Keratinocyte (primary cell): ENCODE results near the gene LDAH. TPM values are rescaled to one million over a fixed set of nuclear protein-coding genes. Genes with fewer than 3 reads are reported as not detected.

Experiments
- DNase-seq: peaks from one replicate; pipeline ENCODE4 v3.0.0-alpha.2; 2011; ENCODE audit warnings: low read depth, missing footprints, low spot score
- FAIRE-seq: peaks from 2 replicates; lab custom pipeline; 2011; peaks lifted over from hg19 to GRCh38; lab: Jason Lieb, UNC
- H2AFZ ChIP-seq: 2 replicates; pipeline ENCODE4 v1.6.0; 2012; ENCODE audit warnings: low read length, control low read depth, inconsistent platforms; ENCODE audit not compliant: control insufficient read depth
- H3K27ac ChIP-seq: 2 replicates; pipeline ENCODE4 v1.5.1; 2011; ENCODE audit warnings: low read length; ENCODE audit not compliant: control insufficient read depth, insufficient read depth
- H3K27me3 ChIP-seq: 3 replicates; pipeline ENCODE4 v1.6.0; 2011; ENCODE audit warnings: low read length; ENCODE audit not compliant: control insufficient read depth, insufficient read depth; ENCODE audit errors: extremely low read depth
- H3K36me3 ChIP-seq, 2 experiments: 2 replicates in 1 of 2; 3 replicates in 1 of 2; pipeline ENCODE4 v1.5.1; 2011; ENCODE audit warnings: low read length in 2 of 2, mild to moderate bottlenecking in 1 of 2; ENCODE audit not compliant: control insufficient read depth in 2 of 2, insufficient read depth in 2 of 2; ENCODE audit errors: extremely low read depth in 1 of 2
- H3K4me1 ChIP-seq: 3 replicates; pipeline ENCODE4 v1.5.1; 2011; ENCODE audit warnings: low read length; ENCODE audit not compliant: control insufficient read depth, insufficient read depth; ENCODE audit errors: extremely low read depth
- H3K4me2 ChIP-seq: 3 replicates; pipeline ENCODE4 v1.6.0; 2011; ENCODE audit warnings: low read depth, low read length; ENCODE audit not compliant: control insufficient read depth, insufficient read depth; ENCODE audit errors: extremely low read depth
- H3K4me3 ChIP-seq, 3 experiments: fragments of 200-600 bp in 1 of 3; sonication (generic) in 1 of 3; 2 replicates in 2 of 3; 3 replicates in 1 of 3; pipeline ENCODE4 v1.5.1; 2011 to 2016; ENCODE audit warnings: low read length in 3 of 3, mild to moderate bottlenecking in 3 of 3, control low read depth in 2 of 3, inconsistent platforms in 1 of 3, low read depth in 1 of 3, mixed read lengths in 1 of 3, mixed run types in 1 of 3, moderate library complexity in 1 of 3; ENCODE audit not compliant: control insufficient read depth in 2 of 3, insufficient read depth in 2 of 3; ENCODE audit errors: extremely low read depth in 1 of 3
- H3K79me2 ChIP-seq: 2 replicates; pipeline ENCODE4 v1.6.0; 2012; ENCODE audit warnings: low read length; ENCODE audit not compliant: control insufficient read depth, insufficient read depth
- H3K9ac ChIP-seq: 3 replicates; pipeline ENCODE4 v1.6.0; 2011; ENCODE audit warnings: low read length; ENCODE audit not compliant: control insufficient read depth, insufficient read depth; ENCODE audit errors: extremely low read depth
- H3K9me1 ChIP-seq: 3 replicates; pipeline ENCODE4 v1.6.0; 2011; ENCODE audit warnings: low read length; ENCODE audit not compliant: control insufficient read depth, insufficient read depth; ENCODE audit errors: extremely low read depth
- H3K9me3 ChIP-seq: 2 replicates; pipeline ENCODE4 v1.5.1; 2012; ENCODE audit warnings: low read depth, low read length; ENCODE audit not compliant: control insufficient read depth
- H4K20me1 ChIP-seq: 3 replicates; pipeline ENCODE4 v1.6.0; 2011; ENCODE audit warnings: low read length; ENCODE audit not compliant: control insufficient read depth, insufficient read depth; ENCODE audit errors: extremely low read depth
- CTCF ChIP-seq, 3 experiments: IDR thresholded peaks in 1 of 3; conservative IDR thresholded peaks in 1 of 3; optimal IDR thresholded peaks in 1 of 3; 2 replicates in 2 of 3; 3 replicates in 1 of 3; pipeline versions ENCODE3 to v1.5.1; 2011; ENCODE audit warnings: low read length in 3 of 3, mild to moderate bottlenecking in 3 of 3, moderate library complexity in 2 of 3, control low read depth in 1 of 3, inconsistent platforms in 1 of 3; ENCODE audit not compliant: insufficient read depth in 2 of 3; ENCODE audit errors: extremely low read depth in 1 of 3
- EZH2 ChIP-seq: IDR thresholded peaks from one replicate; pipeline ENCODE4 v1.6.1; 2012; ENCODE audit warnings: inconsistent platforms, mild to moderate bottlenecking, low read length, moderate library complexity
- dilution Hi-C: fragments of 300-500 bp; cut with MboI; formaldehyde crosslinking; loops from one replicate; pipeline ENCODE4 v1.7.0; 2020; ENCODE audit warnings: low sequenced_read_pairs; ENCODE audit not compliant: extremely low pct_ligation_motif_present
- polyA plus RNA-seq, 5 experiments: library from polyadenylated mRNA; depleted of rRNA in 3 of 5; stranded (reverse) in 3 of 5; stranded (forward) in 1 of 5; unstranded in 1 of 5; fragments of >200 nt; gene quantifications; 1 replicate in 1 of 5; 2 replicates in 3 of 5; 3 replicates in 1 of 5; pipeline versions ENCODE4 v1.2.1 to v1.2.3, GENCODE V29; 2011 to 2012; ENCODE audit warnings: missing spikeins in 2 of 5, low read depth in 1 of 5, low replicate concordance in 1 of 5

Gene LDAH
- polyA plus RNA-seq, 1 donor (not counting 4 experiments of a cell fraction or from before 2014, with no cell fraction given), result 22.7 TPM

- H3K4me3 ChIP-seq, result no peak overlapping the region
Observed at GRCh38 chr2:20668451-20668850, 154.4 kb downstream of the LDAH start.

GRCh38 chr2:20667531-20668401, 155.1 kb downstream of the LDAH start:
- H3K9ac ChIP-seq, result no peak overlapping the region
- TF ChIP-seq EZH2 (peak; percentile 84), CTCF (optimal IDR thresholded peaks at IDR 0.05 in 1 of 3, IDR thresholded peaks at IDR 0.05 in 1 of 3, conservative IDR thresholded peaks at IDR 0.05 in 1 of 3; ENCODE audit: extremely low read depth in 1 of 3, insufficient read depth in 2 of 3, low read length in 3 of 3) (no peak)
- H3K4me3 ChIP-seq, result peak overlapping the region in 2 of 3 experiments; percentile 14 to 43
- no peaks in the 10 kb centered on the region for H3K9me3 ChIP-seq
- H3K4me2 ChIP-seq, result no peak overlapping the region
- FAIRE-seq, result no peak
- no peaks in the 10 kb centered on the region for H3K36me3 ChIP-seq
- peaks cover 94% of the 10 kb centered on the region for H3K27me3 ChIP-seq
- no peak overlapping the region for H3K27ac ChIP-seq
- H3K79me2 ChIP-seq, result no peaks in the 10 kb centered on the region
- dilution Hi-C loops, result no loop called here
- DNase-seq, result no peak
- no peaks in the 10 kb centered on the region for H3K9me1 ChIP-seq
- H4K20me1 ChIP-seq, result no peaks in the 10 kb centered on the region
- H2AFZ ChIP-seq, result no peak overlapping the region
- H3K4me1 ChIP-seq, result peaks cover 4% of the 10 kb centered on the region

More at GRCh38 chr2:20668451-20668850, 154.4 kb downstream of the LDAH start:
- Histone ChIP-seq H3K27me3 (peaks cover 91% of the 10 kb centered on the region), H3K9me3 (no peaks in the 10 kb centered on the region), H3K79me2 (no peaks in the 10 kb centered on the region), H3K36me3 (no peaks in the 10 kb centered on the region), H3K4me1 (peaks cover 4% of the 10 kb centered on the region), H4K20me1 (no peaks in the 10 kb centered on the region), H3K4me2 (no peak overlapping the region), H2AFZ (no peak overlapping the region), H3K9me1 (no peaks in the 10 kb centered on the region), H3K9ac (no peak overlapping the region), H3K27ac (no peak overlapping the region)
- no peak for TF ChIP-seq CTCF (optimal IDR thresholded peaks at IDR 0.05 in 1 of 3, IDR thresholded peaks at IDR 0.05 in 1 of 3, conservative IDR thresholded peaks at IDR 0.05 in 1 of 3; ENCODE audit: extremely low read depth in 1 of 3, insufficient read depth in 2 of 3, low read length in 3 of 3)
- no peak for TF ChIP-seq EZH2
- no peak for FAIRE-seq
- no peak for DNase-seq
- dilution Hi-C loops, result no loop called here
